ENCODE measurements around the gene PMCH.

The PMCH gene

GRCh38 chr12:102201436-102202061, 3.9 kb upstream of the PMCH start:
- Histone ChIP-seq H3K36me3 (peaks cover 14% of the 10 kb centered on the region), H3K4me2 (no peak overlapping the region), H3K4me1 (no peaks in the 10 kb centered on the region), H3K9me3 (no peaks in the 10 kb centered on the region), H3K27ac (no peak overlapping the region), H3K27me3 (no peaks in the 10 kb centered on the region), H3K9ac (no peak overlapping the region), H3K4me3 (no peak overlapping the region), H4K20me1 (no peaks in the 10 kb centered on the region)
- no peak for TF ChIP-seq Cebpa-rat (IDR thresholded peaks at IDR 0.05)

GRCh38 chr12:102195826-102196225, 1.8 kb downstream of the PMCH start:
- no peak overlapping the region for H3K4me2 ChIP-seq

GRCh38 chr12:102182635-102183034, 15.0 kb downstream of the PMCH start:
- no peak for TF ChIP-seq Cebpa-rat (IDR thresholded peaks at IDR 0.05)

More at GRCh38 chr12:102195826-102196225, 1.8 kb downstream of the PMCH start:
- Histone ChIP-seq H3K9ac (no peak overlapping the region), H3K4me3 (no peak overlapping the region), H3K4me1 (no peaks in the 10 kb centered on the region), H4K20me1 (no peaks in the 10 kb centered on the region), H3K27me3 (no peaks in the 10 kb centered on the region), H3K9me3 (no peaks in the 10 kb centered on the region), H3K27ac (no peak overlapping the region), H3K36me3 (no peaks in the 10 kb centered on the region; the same call in 1 of the 2 replicates)
- TF ChIP-seq Cebpa-rat (IDR thresholded peaks at IDR 0.05) = no peak

GRCh38 chr12:102174761-102175160, 22.9 kb downstream of the PMCH start:
- H3K4me2 ChIP-seq = no peak overlapping the region

More at GRCh38 chr12:102182635-102183034, 15.0 kb downstream of the PMCH start:
- Histone ChIP-seq H3K36me3 (peaks cover 19% of the 10 kb centered on the region), H4K20me1 (no peaks in the 10 kb centered on the region), H3K27ac (no peak overlapping the region), H3K27me3 (no peaks in the 10 kb centered on the region), H3K4me3 (no peak overlapping the region), H3K9ac (no peak overlapping the region), H3K9me3 (no peaks in the 10 kb centered on the region), H3K4me2 (no peak overlapping the region), H3K4me1 (no peaks in the 10 kb centered on the region)

GRCh38 chr12:102174117-102174516, 23.5 kb downstream of the PMCH start:
- no peak for TF ChIP-seq Cebpa-rat (IDR thresholded peaks at IDR 0.05)
- peaks cover 26% of the 10 kb centered on the region; the same call in 1 of the 2 replicates for H3K36me3 ChIP-seq

More at GRCh38 chr12:102174761-102175160, 22.9 kb downstream of the PMCH start:
- no peaks in the 10 kb centered on the region for H4K20me1 ChIP-seq
- H3K36me3 ChIP-seq = peaks cover 26% of the 10 kb centered on the region; the same call in 1 of the 2 replicates
- H3K4me3 ChIP-seq = no peak overlapping the region
- no peak overlapping the region for H3K27ac ChIP-seq
- no peak for TF ChIP-seq Cebpa-rat (IDR thresholded peaks at IDR 0.05)
- no peaks in the 10 kb centered on the region for H3K9me3 ChIP-seq
- no peaks in the 10 kb centered on the region for H3K27me3 ChIP-seq
- H3K9ac ChIP-seq = no peak overlapping the region
- no peaks in the 10 kb centered on the region for H3K4me1 ChIP-seq

GRCh38 chr12:102172436-102172835, 25.2 kb downstream of the PMCH start:
- H3K9me3 ChIP-seq = no peaks in the 10 kb centered on the region
- no peak overlapping the region for H3K4me2 ChIP-seq
- TF ChIP-seq Cebpa-rat (IDR thresholded peaks at IDR 0.05) = no peak
- no peak overlapping the region for H3K4me3 ChIP-seq
- H4K20me1 ChIP-seq = no peaks in the 10 kb centered on the region
- peaks cover 26% of the 10 kb centered on the region; the same call in 1 of the 2 replicates for H3K36me3 ChIP-seq
- H3K4me1 ChIP-seq = no peaks in the 10 kb centered on the region
- no peak overlapping the region for H3K9ac ChIP-seq
- H3K27me3 ChIP-seq = no peaks in the 10 kb centered on the region
- no peak overlapping the region for H3K27ac ChIP-seq

More at GRCh38 chr12:102174117-102174516, 23.5 kb downstream of the PMCH start:
- Histone ChIP-seq H3K4me3 (no peak overlapping the region), H4K20me1 (no peaks in the 10 kb centered on the region), H3K27ac (no peak overlapping the region), H3K9me3 (no peaks in the 10 kb centered on the region), H3K27me3 (no peaks in the 10 kb centered on the region), H3K9ac (no peak overlapping the region), H3K4me1 (no peaks in the 10 kb centered on the region), H3K4me2 (no peak overlapping the region)

GRCh38 chr12:102171951-102172350, 25.7 kb downstream of the PMCH start:
- no peaks in the 10 kb centered on the region for H3K27me3 ChIP-seq
- no peak overlapping the region for H3K4me2 ChIP-seq
- no peaks in the 10 kb centered on the region for H4K20me1 ChIP-seq
- H3K4me1 ChIP-seq = no peaks in the 10 kb centered on the region
- peaks cover 22% of the 10 kb centered on the region; the same call in 1 of the 2 replicates for H3K36me3 ChIP-seq
- no peak overlapping the region for H3K27ac ChIP-seq
- no peak overlapping the region for H3K4me3 ChIP-seq
- H3K9ac ChIP-seq = no peak overlapping the region
- no peaks in the 10 kb centered on the region for H3K9me3 ChIP-seq
- no peak for TF ChIP-seq Cebpa-rat (IDR thresholded peaks at IDR 0.05)

- H3K4me1 ChIP-seq = no peaks in the 10 kb centered on the region
- peaks cover 22% of the 10 kb centered on the region; the same call in 1 of the 2 replicates for H3K36me3 ChIP-seq
- no peak overlapping the region for H3K27ac ChIP-seq
- no peak overlapping the region for H3K4me2 ChIP-seq
- H3K4me3 ChIP-seq = no peak overlapping the region
- TF ChIP-seq Cebpa-rat (IDR thresholded peaks at IDR 0.05) = no peak
- H4K20me1 ChIP-seq = no peaks in the 10 kb centered on the region
- no peak overlapping the region for H3K9ac ChIP-seq
- no peaks in the 10 kb centered on the region for H3K9me3 ChIP-seq
- H3K27me3 ChIP-seq = no peaks in the 10 kb centered on the region
These were observed 27.6 kb downstream of the PMCH start for GRCh38 chr12:102169922-102170621.

GRCh38 chr12:102167821-102168604, 29.6 kb downstream of the PMCH start:
- Histone ChIP-seq H3K27me3 (no peaks in the 10 kb centered on the region), H3K9ac (no peak overlapping the region), H3K36me3 (peaks cover 21% of the 10 kb centered on the region; the same call in 1 of the 2 replicates), H3K4me2 (no peak overlapping the region), H3K9me3 (no peaks in the 10 kb centered on the region), H4K20me1 (no peaks in the 10 kb centered on the region), H3K4me1 (no peaks in the 10 kb centered on the region), H3K27ac (no peak overlapping the region), H3K4me3 (no peak overlapping the region)
- no peak for TF ChIP-seq Cebpa-rat (IDR thresholded peaks at IDR 0.05)

All from BLaER1 (cell line).